ENCODE results near the gene AQP1.

The AQP1 gene

DNA sequence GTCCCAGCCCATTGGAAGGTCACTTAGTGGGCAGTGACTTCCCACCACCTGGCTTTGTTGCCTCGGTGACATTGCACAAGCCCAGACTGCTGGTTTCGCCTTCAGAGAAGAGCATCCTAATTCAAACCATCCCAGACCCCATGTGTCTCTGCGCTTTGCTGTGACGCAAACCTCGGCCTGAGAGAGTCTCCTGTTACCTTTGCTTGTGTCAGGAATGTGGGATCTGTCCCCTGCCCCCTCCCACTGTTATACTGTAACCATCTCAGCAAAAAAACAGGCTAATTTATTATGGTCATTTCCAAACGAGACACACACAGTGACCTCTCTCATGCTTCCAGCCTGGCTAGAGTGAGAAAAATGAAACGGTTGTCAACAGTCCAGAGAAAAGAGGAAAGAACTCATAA is 25.0 kb upstream of the AQP1 start:
- ATAC-seq, result no peak

- no peak for ATAC-seq
Measured at GRCh38 chr7:30887464-30887872, 24.2 kb upstream of the AQP1 start.

GRCh38 chr7:30888747-30889146 is 22.9 kb upstream of the AQP1 start:
- no peak for ATAC-seq

GRCh38 chr7:30890226-30890625 is 21.4 kb upstream of the AQP1 start:
- no peak for ATAC-seq

- ATAC-seq, result no peak
Measured at GRCh38 chr7:30893357-30893756, 18.3 kb upstream of the AQP1 start.

GRCh38 chr7:30894009-30894408 is 17.6 kb upstream of the AQP1 start:
- ATAC-seq, result no peak

DNA sequence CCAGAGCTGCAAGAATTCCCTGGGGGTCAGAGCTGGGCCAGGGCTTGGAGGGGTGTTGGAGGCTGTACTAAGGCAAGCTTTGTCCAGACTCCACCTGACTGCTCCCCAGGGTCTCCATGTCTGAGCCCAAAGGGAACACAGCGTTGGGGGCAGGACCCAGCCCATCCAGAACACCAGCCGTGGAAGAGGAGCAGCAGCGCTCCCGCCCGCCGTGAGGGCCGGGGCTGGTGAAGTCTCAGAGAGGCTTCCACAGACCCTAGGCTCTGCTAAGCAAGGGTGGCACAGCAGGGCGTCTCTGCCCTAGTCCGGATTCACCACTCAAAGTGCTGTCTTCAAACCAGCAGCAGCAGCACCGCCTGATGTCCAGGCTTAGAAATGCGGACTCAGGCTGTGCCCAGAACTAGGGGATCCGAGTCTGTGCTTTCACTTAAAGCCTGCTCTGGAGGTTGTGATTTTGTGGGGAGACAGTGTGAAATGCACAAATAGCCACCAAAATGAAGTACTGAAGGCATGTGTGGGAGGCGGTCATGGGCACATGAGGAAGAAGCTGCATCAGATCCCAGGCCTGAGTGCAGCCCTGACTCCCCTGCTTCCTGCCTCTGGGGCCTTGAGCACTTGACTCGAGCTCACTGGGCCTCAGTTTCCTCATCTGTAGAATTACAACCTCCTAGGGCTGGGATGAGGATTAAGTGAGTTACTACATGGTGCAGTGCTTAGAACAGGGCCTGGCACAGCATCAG is 16.6 kb upstream of the AQP1 start:
- ATAC-seq, result no peak

- no peak for ATAC-seq
Measured at GRCh38 chr7:30896036-30896435, 15.6 kb upstream of the AQP1 start.

DNA sequence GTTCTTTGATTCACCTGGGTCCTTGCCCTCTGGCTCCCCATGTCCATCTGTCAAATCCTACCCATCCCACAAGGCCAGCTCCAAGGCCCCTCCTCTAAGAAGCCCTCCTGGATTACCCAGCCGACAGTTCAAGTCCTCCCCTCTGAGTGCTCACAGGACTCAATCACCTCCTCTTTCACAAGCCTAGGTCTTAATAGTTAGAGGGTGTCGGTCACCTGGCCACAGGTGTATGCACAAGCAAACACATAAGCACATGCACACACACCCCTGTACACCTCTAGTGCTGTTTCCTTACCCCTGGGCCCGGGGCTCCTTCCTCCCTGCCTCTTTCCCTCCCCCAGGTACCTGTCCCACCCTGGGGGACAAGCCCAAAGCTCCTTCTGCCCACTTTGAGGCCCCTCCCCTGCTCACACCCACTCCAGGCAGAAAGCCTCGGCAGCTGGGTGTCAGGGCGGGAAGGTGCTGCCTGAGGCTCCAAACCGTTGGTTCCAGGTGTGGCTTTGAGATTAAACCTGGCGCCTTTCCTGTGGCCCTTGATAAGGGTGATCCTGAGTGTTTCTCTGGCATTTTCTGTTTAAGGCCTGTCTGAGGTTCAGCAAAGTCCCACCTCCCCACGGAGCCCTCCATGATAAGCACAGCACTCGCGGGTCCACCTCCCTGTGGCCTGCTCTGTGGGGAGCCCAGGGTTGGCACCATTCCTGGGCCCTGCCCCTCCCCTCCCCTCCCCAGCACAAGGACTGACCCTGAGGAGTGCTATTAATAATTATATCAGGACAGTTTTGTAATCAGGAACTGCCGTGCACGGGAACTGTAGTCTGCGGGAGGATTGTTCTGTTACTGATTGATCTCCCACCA is 14.6 kb upstream of the AQP1 start:
- ATAC-seq, result no peak

- no peak for ATAC-seq
Measured at GRCh38 chr7:30897770-30898169, 13.9 kb upstream of the AQP1 start.

DNA sequence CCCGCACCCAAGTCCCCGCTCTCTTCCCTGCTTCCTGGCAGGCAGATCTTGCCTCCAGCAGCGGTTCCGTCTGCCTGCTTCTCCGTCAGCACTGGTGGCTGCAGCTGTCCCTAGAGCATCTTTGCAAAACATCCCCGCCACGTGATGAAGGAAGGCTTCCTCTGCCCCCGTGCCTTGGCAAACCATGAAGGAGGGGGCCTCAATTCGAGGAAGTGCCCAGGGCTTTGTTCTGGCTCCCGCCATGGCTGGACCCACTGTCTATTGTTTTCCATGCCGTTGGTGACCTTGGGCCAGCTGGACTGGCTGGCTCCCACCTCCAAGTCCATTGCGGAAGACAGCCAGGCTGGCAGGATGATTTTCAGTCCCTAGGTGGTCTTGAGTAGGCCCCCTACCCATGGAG is 13.2 kb upstream of the AQP1 start:
- no peak for ATAC-seq

DNA sequence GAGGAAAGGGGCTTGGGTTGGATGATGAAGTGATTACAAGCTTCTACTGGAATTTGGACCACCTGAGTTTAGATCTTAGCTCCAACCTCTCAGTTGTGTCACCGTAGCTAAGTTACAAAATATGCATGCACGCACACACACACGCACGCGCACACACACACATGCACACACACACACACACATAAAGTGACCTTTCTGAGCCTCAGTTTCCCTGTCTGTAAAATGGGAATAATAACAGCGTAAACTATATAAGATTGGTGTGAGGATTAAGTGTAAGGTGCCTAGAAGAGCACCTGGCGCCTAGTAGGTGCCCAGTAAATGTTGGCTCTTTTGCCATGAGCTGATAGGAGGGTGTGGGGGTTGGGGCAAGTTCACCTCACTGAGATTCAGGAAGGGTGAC is 12.6 kb upstream of the AQP1 start:
- ATAC-seq, result no peak

DNA sequence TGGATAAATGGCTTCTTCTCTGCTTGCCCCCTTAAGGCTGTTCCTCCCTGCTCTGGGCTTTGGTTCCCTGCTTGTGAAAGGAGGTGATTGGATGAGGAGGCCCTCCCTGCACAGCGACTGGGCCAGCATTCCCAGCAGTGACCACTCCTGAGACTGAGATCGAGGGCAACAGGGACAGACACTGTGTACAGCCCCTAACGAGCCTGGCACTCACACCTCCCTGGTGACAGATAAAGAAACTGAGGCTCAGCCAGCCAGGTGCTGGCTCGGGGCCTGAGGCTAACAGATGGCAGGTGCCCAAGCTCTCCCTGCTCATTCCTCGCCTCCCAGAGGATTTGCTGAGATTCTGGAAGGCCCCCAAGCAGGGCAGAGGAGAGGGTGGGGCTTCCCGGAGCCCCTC is 12.0 kb upstream of the AQP1 start:
- no peak for ATAC-seq

GRCh38 chr7:30900053-30900452 is 11.6 kb upstream of the AQP1 start:
- no peak for ATAC-seq

DNA sequence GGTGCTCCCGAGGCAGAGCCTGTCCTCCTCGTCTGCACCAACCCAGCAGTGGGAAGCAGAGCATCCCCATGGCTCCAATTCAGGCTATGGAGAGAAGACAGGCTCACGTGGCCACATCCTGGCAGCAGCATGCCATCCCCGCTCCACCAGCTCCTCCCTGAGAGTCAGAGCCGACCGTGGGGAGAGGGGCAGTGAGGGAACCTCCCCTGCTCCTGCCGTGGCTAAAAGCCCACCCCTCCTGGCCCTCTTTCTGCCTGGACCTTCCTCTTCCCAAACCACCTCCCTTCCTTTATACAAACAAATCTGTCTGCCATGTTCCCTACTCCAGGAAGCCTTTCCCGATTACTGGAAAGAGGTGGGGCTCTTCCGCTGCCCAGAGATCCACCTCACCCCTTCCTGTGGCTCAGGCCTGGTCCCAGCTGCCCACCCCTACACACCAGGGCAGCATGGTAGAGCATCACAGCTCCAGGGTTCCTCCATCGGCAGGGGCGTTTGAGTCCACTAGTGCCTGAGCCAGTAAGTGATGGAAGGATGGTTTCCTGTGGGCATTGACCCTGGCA is 10.8 kb upstream of the AQP1 start:
- ATAC-seq, result no peak

- ATAC-seq, result no peak
Measured at GRCh38 chr7:30901856-30902255, 9.8 kb upstream of the AQP1 start.

- no peak for ATAC-seq
Measured at GRCh38 chr7:30902466-30902865, 9.2 kb upstream of the AQP1 start.

DNA sequence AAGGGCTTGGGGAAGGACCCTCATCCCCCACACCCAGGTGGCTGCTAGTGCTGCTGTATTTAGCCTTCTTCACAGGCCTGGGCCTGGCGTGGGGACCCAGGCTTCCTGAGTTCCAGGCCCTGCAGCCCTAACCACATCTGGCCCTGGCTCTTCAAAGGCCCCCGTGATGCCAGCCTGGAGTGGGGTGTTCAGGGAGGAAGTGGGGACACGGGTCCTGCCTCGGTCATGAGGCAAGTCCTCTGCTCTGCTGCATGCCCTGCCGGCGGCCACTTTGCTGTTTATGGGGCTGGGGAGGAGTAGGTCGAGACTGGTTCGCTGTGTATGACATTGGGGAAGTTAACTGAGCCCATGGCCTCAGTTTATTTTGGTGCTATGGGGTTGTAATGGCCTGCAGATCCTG is 8.5 kb upstream of the AQP1 start:
- no peak for ATAC-seq

GRCh38 chr7:30904561-30904960 is 7.1 kb upstream of the AQP1 start:
- ATAC-seq, result no peak

GRCh38 chr7:30905078-30906012 is 6.3 kb upstream of the AQP1 start:
- no peak for ATAC-seq

DNA sequence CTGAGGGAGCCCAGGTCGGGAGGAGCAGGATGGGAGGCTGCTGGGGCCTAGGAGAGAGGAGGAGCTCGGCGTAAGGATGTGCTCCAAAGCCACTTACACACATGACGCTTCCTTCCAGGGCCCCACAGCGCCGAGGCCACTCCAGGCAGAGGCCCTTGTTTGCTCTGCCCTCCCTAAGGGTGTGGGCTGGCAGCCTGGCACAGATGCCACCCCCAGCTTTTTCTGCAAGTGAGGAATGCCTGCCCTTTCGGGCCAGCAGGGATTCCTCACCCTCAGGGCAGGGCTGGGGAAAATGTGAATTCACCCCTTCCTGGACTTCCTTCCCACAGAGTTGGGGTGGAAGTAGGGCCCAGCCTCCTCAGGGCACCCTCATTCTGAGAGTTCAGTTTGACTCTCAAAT is 5.6 kb upstream of the AQP1 start:
- peak in 1 of 2 donors; percentile 5 for ATAC-seq

DNA sequence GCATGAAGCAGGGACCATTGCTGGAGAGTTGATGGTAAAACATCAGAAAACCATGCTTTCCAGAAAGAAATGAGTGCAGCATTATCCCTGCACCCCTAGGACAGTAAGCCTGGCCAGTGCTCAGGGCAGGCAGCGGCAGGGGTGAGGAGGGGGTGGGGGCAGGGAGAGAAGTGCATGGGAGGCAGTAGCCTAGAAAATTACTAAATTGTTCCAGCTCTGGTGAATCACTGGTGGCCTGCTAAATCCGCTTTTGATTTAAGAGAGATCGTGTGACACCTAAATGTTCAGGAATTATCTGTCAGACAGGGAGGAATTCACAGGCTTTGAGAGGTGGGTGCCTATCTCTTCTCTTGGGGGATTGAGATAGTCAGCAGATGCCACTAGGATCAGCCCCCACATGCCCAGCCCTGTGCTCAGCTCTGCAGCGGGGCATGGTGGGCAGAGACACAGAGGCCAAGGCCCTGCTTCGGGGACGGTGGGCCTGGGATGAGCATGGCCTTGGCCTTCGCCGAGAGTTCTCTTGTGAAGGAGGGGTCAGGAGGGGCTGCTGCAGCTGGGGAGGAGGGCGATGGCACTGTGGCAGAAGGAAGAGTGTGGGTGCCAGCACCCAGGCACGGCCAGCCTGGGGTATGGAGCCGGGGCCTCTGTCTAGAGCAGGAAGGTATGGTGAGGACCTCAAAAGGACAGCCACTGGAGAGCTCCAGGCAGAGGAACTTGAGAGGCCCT is 5.0 kb upstream of the AQP1 start:
- ATAC-seq, result no peak
